Duodenal mucosa (tissue), 2 donors: ENCODE measurements around the gene TMEM229A.
"Not testable (repeated sequence)": the region's sequence is repeated elsewhere in the genome, so short reads cannot be mapped to it uniquely, and the experiment has no call there.

Experiments used
- H3K27ac ChIP-seq: one replicate; pipeline ENCODE4 v1.7.0; 2013; ENCODE audit warnings: low read depth, low read length
- H3K27me3 ChIP-seq, 2 donors: one replicate each; pipeline ENCODE4 v1.7.0; 2013; ENCODE audit warnings: low read length in 2 of 2, control low read depth in 1 of 2; ENCODE audit not compliant: insufficient read depth in 2 of 2, control insufficient read depth in 1 of 2
- H3K36me3 ChIP-seq, 2 donors: one replicate each; pipeline ENCODE4 v1.7.0; 2013; ENCODE audit warnings: low read length in 2 of 2, control low read depth in 1 of 2; ENCODE audit not compliant: insufficient read depth in 2 of 2, control insufficient read depth in 1 of 2
- H3K4me1 ChIP-seq, 2 donors: one replicate each; pipeline ENCODE4 v1.7.0; 2013; ENCODE audit warnings: low read length in 2 of 2, control low read depth in 1 of 2; ENCODE audit not compliant: insufficient read depth in 2 of 2, control insufficient read depth in 1 of 2
- H3K4me3 ChIP-seq, 2 donors: one replicate each; pipeline ENCODE4 v1.7.0; 2013; ENCODE audit warnings: low read length in 2 of 2, low read depth in 1 of 2
- H3K9ac ChIP-seq, 2 donors: one replicate each; pipeline ENCODE4 v1.7.0; 2013; ENCODE audit warnings: low read length in 2 of 2, low read depth in 1 of 2
- H3K9me3 ChIP-seq, 2 donors: one replicate each; pipeline ENCODE4 v1.7.0; 2013; ENCODE audit warnings: low read length in 2 of 2, control low read depth in 1 of 2; ENCODE audit not compliant: control insufficient read depth in 1 of 2

Gene TMEM229A

DNA sequence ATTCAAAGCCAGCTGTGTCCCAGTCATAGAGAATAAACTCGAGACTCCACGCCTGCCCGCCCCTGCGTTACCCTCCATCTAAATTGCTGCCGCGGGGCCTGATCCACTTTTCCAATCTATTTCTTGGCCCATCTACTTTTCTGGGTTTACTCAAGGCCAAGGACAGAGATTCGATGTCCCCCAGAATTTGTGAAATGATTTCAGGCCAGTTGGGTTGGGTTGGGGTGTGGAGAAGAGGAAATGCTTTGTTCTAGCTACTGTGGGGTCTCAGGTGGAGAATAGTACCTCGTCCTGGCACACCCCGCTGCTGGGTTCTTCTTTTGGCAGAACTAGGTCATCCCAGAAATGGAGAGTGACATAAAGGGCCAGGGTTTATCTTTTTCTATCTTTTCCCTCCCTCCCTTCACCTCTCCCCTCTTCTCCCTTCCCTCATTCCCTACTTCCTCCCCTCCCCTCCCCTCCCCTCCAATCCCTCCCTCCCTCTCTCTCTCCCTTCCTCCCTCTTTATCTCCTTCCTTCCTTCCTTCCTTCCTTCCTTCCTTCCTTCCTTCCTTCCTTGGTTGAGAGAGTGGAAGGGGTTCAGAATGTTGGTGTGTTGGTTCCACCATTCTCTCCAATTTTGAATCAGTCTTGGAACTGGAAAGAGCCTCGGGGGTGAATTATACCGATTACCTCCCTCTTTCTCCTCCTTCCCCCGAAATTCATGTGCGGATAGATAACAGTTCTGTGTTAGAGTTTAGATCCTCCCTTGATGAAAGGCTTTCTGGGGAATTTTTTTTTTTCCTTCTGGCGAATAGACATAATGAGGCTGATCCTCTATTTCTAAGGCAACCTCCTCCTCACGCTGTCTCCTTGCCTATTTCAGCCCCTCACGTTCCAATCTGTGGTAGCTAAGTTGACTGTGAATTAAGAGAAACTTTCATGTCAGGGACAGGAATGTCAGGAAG lies 1.2 kb upstream of the TMEM229A start:
- Histone ChIP-seq H3K4me1 (peaks cover 18 to 23% of the 10 kb centered on the region in 2 donors), H3K36me3 (no peaks in the 10 kb centered on the region), H3K9me3 (no peaks in the 10 kb centered on the region), H3K4me3 (peak overlapping the region; percentile 60 to 75), H3K27ac (no peak overlapping the region), H3K27me3 (peaks cover 3 to 5% of the 10 kb centered on the region in 2 donors), H3K9ac (no peak overlapping the region)

DNA sequence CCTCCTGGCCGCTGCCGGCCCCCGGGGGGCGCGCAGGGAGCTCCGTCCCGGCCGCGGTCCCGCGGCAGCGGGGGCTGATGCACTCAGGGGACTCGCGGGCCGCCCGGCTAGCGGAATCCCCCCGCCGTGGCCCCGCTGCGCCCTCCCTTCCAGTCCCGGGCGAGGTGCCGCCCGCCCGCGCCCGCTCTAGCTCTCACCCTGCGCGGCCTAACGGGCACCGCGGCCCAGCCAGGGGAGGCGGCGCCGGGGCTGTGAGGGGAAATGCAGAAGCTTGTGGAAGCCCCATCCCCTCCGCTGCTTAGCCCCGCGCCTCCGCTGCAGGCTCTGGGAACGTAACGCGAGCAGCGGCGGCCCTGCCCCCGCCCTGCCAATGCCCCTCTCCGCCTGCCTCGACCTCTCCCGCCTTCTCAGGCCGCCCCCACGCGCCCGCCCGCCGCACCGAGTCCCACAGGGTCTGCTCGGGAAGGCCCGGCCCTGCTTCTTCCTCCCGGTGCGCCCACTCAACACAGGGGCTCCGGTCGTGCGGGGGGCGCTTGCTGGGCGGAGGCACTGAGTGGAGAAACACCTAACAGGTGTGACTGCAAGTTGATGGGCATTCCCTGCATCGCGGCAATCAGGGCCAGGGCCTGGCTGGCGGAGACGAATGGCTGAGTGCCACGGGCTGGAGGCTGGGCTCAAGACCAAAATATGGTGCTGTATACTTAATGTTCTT lies 384 bp upstream of the TMEM229A start:
- no peak overlapping the region for H3K27ac ChIP-seq
- H3K4me1 ChIP-seq: peaks cover 12 to 26% of the 10 kb centered on the region in 2 donors
- H3K27me3 ChIP-seq: peaks cover 3 to 5% of the 10 kb centered on the region in 2 donors
- no peak overlapping the region for H3K9ac ChIP-seq
- no peaks in the 10 kb centered on the region for H3K9me3 ChIP-seq
- H3K36me3 ChIP-seq: no peaks in the 10 kb centered on the region
- peak overlapping the region; percentile 60 to 75 for H3K4me3 ChIP-seq

DNA sequence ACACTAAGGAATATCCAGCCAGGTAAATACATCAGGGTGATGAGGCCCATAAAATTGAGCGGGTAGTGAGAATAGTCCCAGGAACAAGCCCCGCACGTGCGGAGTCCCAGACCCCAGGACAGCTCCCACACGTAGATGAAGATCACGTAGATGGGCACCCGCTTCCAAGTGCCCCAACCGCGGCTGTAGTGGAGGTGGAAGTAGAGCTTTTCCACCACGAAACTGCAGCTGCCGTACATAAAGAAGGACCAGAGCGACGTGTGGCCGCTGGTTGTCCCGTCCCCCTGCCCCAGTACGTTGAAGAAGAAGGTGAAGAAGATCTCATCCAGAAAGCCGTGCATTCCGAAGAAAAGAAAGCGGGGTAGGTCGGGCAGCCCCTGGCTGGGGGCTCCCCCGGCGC lies 948 bp downstream of the TMEM229A start:
- Histone ChIP-seq H3K9ac (peak overlapping the region; percentile 41 to 55), H3K27me3 (peaks cover 3 to 5% of the 10 kb centered on the region in 2 donors), H3K4me3 (peak overlapping the region; percentile 75), H3K9me3 (no peaks in the 10 kb centered on the region), H3K4me1 (peaks cover 12 to 19% of the 10 kb centered on the region in 2 donors), H3K36me3 (no peaks in the 10 kb centered on the region), H3K27ac (no peak overlapping the region)

DNA sequence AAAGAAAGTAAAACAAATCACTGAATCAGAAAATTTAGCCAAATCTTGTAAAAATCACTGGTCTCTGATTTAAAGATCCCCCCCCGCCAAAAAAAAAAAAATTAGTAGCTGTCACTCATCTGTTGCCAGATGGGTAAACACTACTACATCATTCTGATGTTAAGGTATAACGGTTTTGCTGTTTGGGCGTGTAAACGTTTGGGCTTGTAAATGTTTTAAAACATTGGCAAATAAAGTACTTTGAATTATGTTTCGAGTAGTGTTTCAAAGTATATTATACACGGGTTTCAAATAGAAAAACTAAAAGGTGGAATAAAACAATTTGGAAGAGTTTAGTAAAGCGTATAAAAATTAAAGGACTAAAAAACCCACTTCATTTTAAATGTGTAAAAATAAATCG lies 1.5 kb downstream of the TMEM229A start:
- H3K27ac ChIP-seq: no peak overlapping the region
- peaks cover 3 to 5% of the 10 kb centered on the region in 2 donors for H3K27me3 ChIP-seq
- peaks cover 12 to 14% of the 10 kb centered on the region in 2 donors for H3K4me1 ChIP-seq
- peak overlapping the region; percentile 41 to 55 for H3K9ac ChIP-seq
- H3K36me3 ChIP-seq: no peaks in the 10 kb centered on the region
- peak overlapping the region; percentile 75 for H3K4me3 ChIP-seq
- H3K9me3 ChIP-seq: no peaks in the 10 kb centered on the region

DNA sequence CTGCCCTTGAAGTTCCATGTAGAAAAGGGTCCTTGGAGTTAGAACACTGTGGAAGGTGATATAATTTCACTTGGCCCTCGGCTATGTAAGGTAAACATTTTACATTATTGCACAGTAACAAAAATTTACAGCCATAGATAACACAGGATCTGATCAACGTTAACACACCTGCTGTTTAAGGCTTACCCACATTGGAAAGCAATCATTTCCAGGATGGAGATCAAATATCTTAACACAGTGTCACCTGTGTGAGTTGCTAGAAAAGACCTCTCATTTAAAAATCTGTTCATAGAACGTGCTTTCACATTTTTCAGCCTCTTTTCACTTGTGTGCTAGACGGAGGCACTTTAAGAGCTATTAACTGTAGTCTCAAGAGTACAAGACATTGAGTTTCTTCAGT lies 1.9 kb downstream of the TMEM229A start:
- no peak overlapping the region for H3K27ac ChIP-seq
- H3K9ac ChIP-seq: no peak overlapping the region

DNA sequence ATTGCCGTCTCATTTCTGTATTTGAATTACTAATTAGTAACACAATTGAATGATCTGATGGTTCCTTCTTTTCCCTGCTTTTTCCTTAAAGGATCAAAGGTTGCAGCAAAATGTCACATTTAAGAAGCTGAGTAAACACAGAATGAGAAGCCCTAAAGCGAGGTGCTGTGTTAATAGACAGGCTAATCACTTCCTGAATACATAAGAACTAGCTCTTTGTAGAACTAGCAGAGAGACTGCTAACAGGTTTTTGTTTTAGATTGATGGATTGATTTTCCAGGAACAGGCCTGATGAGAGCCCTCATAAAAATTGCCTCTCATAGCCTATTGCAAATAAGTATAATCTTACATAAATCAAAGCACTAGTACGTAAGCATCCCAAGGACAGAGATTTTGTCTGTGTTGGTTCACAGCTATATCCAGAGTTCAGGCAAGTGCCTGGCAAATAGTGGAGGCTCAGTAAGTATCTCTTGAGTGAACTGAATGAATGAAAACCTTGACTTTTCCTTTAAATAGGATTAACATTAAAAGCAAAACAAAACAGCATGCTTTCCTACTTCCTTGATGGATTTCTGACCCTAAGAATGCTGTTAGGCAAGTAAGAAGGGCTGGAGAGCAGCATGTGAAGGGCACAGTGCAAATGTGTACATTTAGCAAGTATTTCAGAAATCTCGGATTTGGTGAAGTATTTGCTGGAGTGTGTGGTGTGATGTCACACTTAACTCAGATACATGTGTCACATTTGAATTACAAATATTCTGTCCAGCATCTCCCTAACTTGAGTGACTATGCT lies 3.3 kb downstream of the TMEM229A start:
- Histone ChIP-seq H3K9me3 (no peaks in the 10 kb centered on the region), H3K9ac (no peak overlapping the region), H3K27me3 (peaks cover 3 to 5% of the 10 kb centered on the region in 2 donors), H3K36me3 (no peaks in the 10 kb centered on the region), H3K27ac (no peak overlapping the region), H3K4me1 (peaks cover 12 to 14% of the 10 kb centered on the region in 2 donors), H3K4me3 (peak overlapping the region in 1 of 2 donors; percentile 25)

More for the DNA sequence above, 1.9 kb downstream of the TMEM229A start:
- Histone ChIP-seq H3K27me3 (peaks cover 3 to 5% of the 10 kb centered on the region in 2 donors), H3K36me3 (no peaks in the 10 kb centered on the region), H3K4me1 (peaks cover 12 to 14% of the 10 kb centered on the region in 2 donors), H3K4me3 (peak overlapping the region; percentile 48 to 75), H3K9me3 (no peaks in the 10 kb centered on the region)

DNA sequence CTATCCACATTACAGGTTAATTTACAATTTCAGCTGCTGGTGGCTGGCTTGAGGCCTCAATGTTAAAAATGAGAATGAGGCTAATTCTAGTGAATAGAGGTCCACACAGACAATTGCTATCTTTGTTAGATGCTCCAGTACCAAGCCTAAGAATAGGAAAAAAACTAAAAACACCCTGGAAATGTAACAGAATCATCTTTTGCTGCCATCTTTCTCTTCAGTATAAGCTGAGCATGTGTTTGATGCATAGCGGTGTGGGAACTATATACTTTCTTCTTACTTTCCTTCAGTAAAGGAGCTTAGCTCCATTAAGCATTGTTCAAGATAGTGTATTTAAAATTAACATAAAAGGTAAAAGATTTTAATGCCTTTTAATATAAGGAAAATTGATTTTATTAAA lies 5.6 kb downstream of the TMEM229A start:
- no peaks in the 10 kb centered on the region for H3K36me3 ChIP-seq
- peaks cover 0 to 5% of the 10 kb centered on the region in 2 donors for H3K27me3 ChIP-seq
- H3K27ac ChIP-seq: no peak overlapping the region
- no peak overlapping the region for H3K9ac ChIP-seq
- H3K4me3 ChIP-seq: no peak overlapping the region
- H3K9me3 ChIP-seq: no peaks in the 10 kb centered on the region
- H3K4me1 ChIP-seq: peaks cover 12 to 14% of the 10 kb centered on the region in 2 donors

DNA sequence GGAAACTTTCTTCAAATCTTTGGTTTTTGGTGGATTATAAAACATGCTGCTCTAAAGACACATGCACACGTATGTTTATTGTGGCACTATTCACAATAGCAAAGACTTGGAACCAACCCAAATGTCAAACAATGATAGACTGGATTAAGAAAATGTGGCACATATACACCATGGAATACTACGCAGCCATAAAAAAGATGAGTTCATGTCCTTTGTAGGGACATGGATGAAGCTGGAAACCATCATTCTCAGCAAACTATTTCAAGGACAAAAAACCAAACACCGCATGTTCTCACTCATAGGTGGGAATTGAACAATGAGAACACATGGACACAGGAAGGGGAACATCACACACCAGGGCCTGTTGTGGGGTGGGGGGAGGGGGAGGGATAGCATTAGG lies 8.5 kb downstream of the TMEM229A start:
- not testable (repeated sequence) for H3K27me3 ChIP-seq, H3K36me3 ChIP-seq, H3K9ac ChIP-seq, H3K4me3 ChIP-seq, H3K9me3 ChIP-seq, H3K27ac ChIP-seq
- peaks cover 8 to 17% of the 10 kb centered on the region in 2 donors for H3K4me1 ChIP-seq

DNA sequence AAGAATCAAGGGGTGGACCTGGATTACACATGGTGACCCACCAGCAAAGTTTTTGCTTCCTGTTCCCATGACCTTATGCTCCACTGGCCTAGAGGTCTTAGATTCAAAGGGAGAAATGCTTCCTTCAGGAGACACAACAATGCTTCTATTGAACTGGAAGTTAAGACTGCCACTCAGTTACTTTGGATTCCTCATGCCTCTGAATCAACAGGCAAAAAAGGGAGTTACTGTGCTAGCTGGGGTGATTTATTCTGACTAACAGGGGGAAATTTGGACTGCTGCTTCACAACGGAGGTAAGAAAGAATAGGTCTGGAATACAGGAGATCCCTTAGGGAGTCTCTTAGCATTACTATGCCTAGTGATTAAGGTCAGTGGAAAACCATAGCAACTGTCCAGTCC lies 10.3 kb downstream of the TMEM229A start:
- Histone ChIP-seq H3K27me3 (no peaks in the 10 kb centered on the region), H3K9ac (no peak overlapping the region), H3K9me3 (peaks cover 0 to 3% of the 10 kb centered on the region in 2 donors)

More for the DNA sequence above, 10.3 kb downstream of the TMEM229A start:
- no peak overlapping the region for H3K27ac ChIP-seq
- peaks cover 8 to 13% of the 10 kb centered on the region in 2 donors for H3K4me1 ChIP-seq
- H3K4me3 ChIP-seq: no peak overlapping the region
- no peaks in the 10 kb centered on the region for H3K36me3 ChIP-seq
